Stimulated activated CD4-positive, alpha-beta T cell treated with anti-CD3 and anti-CD28 coated beads, Interleukin-1b, Interleukin-23, amount 100 ng/mL, for 4 hours (primary cell): ENCODE results near the gene USP13.

Source experiments
- DNase-seq, 2 donors: peaks; one replicate each; pipeline ENCODE4 v3.0.0-alpha.2; 2020; ENCODE audit warnings: low read depth in 2 of 2

The USP13 gene

DNA sequence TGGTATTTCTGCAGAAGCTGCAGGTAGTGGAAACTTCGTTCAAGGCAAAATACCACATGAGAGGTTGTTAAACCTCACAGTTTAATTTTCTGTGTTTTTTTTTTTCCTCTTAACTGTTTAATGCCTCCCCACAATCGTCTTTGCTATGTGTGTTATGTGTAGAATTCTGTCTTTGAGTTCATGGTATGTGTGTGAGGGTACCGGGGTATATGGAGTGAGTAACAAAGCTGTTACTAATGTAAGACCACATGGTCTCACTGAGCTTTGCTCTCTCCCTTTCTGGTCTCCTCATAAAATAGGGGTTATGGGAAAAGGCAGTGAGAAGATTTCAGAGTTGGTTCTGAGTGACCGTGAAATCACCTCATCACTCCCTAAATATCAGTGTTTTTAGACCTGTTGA, 143.6 kb downstream of the USP13 start:
- no peak for DNase-seq

- no peak for DNase-seq
Observed at GRCh38 chr3:179797192-179797591, 144.4 kb downstream of the USP13 start.

- no peak for DNase-seq
Observed at GRCh38 chr3:179801263-179801662, 148.4 kb downstream of the USP13 start.

DNA sequence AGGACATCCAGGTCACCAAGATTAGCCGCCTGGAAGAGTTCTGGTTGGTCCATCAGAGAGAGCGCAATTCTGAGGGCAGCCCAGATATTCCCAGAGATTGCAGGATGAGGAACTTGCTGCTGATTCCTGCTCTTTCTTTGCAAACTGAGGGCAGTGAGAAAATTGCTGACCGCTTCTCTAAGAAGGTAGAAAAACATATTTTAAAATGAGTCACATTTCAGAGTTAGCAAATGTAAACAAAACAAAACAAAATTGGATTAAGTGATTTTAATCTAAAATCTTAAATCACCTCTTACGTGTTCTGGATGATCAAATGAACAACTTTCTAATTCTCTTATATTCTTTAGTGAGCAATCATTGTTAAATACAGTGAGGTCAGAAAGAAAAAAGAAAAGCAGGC, 149.0 kb downstream of the USP13 start:
- DNase-seq = no peak

GRCh38 chr3:179806177-179806576, 153.3 kb downstream of the USP13 start:
- no peak for DNase-seq

- no peak for DNase-seq
Observed at GRCh38 chr3:179807588-179807987, 154.7 kb downstream of the USP13 start.

DNA sequence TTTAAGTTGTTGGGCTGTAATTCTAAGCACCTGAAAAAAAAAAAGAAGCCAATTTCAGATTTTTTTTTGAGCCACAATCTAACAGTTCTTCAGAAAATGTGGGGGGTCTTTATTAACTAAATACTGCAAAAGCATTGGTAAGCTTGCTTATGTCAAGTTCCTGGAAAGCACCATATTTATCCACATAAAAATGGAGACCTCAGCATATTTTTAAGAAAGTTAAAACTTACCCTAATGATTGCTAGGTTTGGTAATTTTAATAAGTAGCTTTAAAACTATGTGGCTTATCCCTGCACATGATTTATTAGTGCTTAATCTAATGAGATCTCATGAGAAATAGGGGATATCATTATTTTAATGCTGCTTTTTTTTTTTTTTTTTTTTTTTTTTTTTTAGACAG, 156.8 kb downstream of the USP13 start:
- DNase-seq = no peak

DNA sequence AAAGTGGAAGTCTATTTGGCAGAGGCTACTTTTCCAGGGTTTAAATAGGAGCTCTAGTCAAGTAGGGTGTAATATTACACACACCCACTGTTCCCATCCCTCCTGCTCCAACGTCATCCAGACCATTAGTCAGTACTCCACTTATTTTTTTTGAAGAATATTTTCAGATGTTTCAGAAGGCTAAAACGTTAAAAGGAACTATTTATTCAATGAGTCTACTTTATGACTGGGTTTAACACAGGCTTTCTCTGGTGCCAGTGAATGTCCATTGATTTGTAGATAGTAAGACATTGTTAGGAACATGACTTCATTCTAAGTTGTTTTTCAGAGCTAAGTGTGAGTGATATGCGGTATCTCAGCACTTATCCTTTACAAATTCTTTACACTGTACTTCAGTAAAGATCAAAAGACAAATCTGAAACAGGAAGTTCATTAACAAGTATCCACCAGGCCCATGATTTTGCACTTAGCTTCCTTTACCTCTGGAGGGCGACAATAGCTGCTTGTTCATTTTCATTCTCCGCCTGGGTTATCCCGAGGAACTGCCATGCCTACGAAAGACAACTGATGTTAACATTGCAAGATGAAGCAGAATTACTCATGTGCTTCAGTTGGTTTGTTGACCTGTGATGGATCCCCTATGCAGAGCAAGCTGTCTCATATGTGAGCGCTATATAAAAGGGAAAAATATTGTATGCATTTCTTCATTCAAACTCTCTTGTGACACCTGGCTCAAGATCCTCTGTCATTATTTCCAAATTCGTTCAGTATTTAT, 158.7 kb downstream of the USP13 start:
- no peak for DNase-seq

GRCh38 chr3:179812096-179812382, 159.2 kb downstream of the USP13 start:
- no peak for DNase-seq

- DNase-seq = no peak
Observed at GRCh38 chr3:179819379-179819778, 166.5 kb downstream of the USP13 start.

DNA sequence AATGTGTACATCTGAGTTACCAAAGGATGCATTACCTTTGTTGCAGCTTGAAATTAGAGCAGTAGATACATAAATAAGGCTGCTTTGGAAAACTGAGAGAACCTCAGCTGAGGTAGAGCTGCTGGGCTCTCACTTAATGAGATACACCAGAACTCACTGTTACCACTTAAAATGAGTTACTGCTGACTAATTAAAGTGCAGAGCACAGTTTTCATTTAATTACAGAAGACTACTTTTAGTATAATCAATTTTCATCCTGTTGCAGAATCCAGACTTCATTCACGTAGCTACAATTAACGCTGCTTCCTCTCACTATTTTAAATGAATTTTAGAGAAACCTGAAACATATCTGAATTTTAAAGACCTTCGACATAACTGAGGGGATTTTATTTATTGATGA, 169.5 kb downstream of the USP13 start:
- DNase-seq = no peak

DNA sequence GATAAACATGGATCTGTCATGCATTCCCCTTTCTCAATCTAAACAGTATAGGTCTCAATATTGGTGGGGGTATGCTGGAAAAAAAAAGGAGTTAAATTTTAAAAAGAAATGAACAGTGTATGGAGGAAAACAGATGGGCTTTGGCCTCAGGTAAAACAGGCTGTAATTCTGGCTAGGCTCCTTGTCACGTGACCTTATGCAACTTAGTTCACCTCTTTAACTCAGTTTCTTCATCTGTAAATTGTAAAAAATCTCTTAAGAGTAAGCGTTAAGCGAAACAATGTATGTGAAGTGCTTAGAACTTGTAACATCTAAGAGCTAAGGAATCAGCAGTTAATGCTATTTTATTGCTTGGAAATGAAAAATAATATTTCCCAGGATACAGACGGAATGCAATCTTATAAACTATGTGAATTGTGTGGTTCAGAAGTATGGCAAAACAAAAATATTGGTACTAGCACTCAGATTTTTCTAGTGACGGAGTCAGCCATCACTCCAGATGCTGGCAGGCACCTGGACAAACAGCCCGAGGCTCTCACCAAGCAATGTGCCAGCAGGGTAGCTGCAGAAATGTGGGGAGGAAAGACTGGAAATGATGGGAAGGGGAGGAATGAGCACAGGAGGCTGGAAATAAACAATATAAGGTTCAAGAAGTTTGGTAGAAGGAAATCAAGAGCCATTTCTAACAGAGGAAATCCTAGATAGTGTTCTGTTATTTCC, 172.8 kb downstream of the USP13 start:
- no peak for DNase-seq

DNA sequence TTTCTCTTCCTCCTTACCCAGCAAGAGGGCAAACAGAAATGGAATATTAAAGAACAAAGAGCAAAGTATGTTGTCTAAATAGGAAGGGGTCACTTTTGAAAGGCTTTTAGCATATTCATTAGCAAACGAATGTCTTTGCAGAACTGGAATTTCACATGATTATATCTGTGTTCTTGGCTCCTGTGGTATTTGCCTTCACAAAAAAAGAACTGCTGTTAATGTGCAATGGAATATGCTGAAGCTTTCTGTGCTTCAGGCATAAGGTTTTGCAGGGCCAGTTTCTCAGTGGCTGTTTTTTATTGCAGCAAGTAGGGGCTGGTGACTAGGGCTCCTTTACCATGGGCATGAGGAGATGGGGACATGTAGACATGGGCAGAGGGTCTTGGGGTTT, 173.4 kb downstream of the USP13 start:
- DNase-seq = no peak

GRCh38 chr3:179828738-179829137, 175.9 kb downstream of the USP13 start:
- DNase-seq = no peak

DNA sequence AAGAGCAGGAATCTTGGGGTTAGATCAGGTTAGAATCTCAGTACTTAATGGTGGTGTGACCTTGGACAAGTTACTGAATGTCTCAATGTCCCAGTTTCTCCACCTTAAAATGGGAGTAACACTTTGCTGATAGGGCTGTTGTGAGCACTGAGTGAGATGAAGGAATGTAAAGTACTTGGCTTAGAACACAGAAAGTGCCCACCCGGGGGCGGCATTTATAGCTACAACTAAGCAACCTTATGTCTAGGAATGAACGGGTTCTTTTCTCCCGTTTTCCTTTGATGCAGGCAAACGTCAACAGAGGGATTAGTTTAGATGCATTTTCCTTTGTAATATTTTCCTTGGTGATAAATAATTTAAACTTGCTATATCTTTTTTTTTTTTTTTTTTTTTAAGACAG, 176.6 kb downstream of the USP13 start:
- DNase-seq = no peak

DNA sequence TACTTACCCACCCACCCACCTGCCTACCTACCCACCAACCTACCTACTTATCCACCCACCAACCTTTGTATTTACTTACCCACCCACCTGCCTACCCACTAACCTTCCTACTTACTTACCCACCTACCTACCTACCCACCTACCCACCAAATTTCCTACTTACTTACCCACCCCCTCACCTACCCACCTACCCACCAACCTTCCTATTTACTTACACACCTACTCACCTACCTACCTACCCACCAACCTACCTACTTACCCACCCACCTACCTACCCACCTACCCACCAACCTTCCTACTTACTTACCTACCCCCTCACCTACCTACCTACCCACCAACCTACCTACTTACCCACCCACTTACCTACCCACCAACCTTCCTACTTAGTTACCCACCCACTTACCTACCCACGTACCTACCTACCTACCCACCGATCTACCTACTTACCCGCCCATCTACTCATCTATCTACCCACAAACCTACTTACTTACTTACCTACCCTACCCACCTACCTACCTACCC, 179.6 kb downstream of the USP13 start:
- no peak for DNase-seq

GRCh38 chr3:179833294-179833693, 180.5 kb downstream of the USP13 start:
- DNase-seq = no peak

DNA sequence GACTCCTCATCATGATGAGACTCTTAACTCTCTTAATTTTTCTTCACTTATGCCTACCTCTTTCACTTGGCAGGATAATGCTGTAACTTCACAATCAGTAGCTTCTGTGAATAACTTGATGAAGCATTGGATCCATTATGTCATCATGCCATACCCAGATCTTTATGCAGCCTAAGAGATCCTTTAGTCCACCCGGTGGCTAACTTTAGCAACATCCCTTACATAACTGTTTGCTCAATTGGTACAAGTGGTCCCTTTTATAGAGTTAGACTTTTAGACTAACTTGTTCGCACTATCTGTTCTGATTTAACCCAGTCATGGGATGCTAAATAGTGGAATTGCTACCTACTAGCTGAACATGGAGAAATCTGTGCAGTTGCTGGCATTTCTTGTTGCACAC, 184.5 kb downstream of the USP13 start:
- DNase-seq = no peak
